Neuronal stem cell (in vitro differentiated cells): ENCODE measurements around the gene CCDC187.

Experiments
- DNase-seq: peaks from one replicate; pipeline ENCODE4 v3.0.0-alpha.2; 2013; ENCODE audit warnings: low spot score
- H2AFZ ChIP-seq: one replicate; pipeline ENCODE4 v1.6.1; 2013; ENCODE audit warnings: mild to moderate bottlenecking, low read length, inconsistent platforms
- H2AK5ac ChIP-seq: 2 replicates; pipeline ENCODE4 v1.6.1; 2013; ENCODE audit warnings: low read depth, mild to moderate bottlenecking, inconsistent platforms, low read length, moderate library complexity, mixed read lengths
- H2BK120ac ChIP-seq: 2 replicates; pipeline ENCODE4 v1.6.1; 2013; ENCODE audit warnings: low read depth, mild to moderate bottlenecking, inconsistent platforms, low read length, moderate library complexity, mixed read lengths
- H2BK12ac ChIP-seq: one replicate; pipeline ENCODE4 v1.6.1; 2013; ENCODE audit warnings: low read length, inconsistent platforms
- H2BK15ac ChIP-seq: 2 replicates; pipeline ENCODE4 v1.6.1; 2013; ENCODE audit warnings: mild to moderate bottlenecking, low read length, inconsistent platforms, mixed read lengths
- H2BK5ac ChIP-seq: one replicate; pipeline ENCODE4 v1.6.1; 2013; ENCODE audit warnings: inconsistent platforms, mild to moderate bottlenecking, low read length, moderate library complexity
- H3K14ac ChIP-seq: one replicate; pipeline ENCODE4 v1.6.1; 2013; ENCODE audit warnings: low read length, inconsistent platforms
- H3K18ac ChIP-seq: 2 replicates; pipeline ENCODE4 v1.6.1; 2013; ENCODE audit warnings: low read length, inconsistent platforms
- H3K23ac ChIP-seq: 2 replicates; pipeline ENCODE4 v1.6.1; 2013; ENCODE audit warnings: low read depth, mild to moderate bottlenecking, mixed read lengths, low read length, inconsistent platforms; ENCODE audit not compliant: poor library complexity
- H3K27ac ChIP-seq: replicated peaks from 3 replicates; pipeline ENCODE4 v1.5.1; 2013; ENCODE audit warnings: low read length, inconsistent platforms
- H3K27me3 ChIP-seq, 3 experiments: 2 replicates each; pipeline ENCODE4 v1.6.1; 2013; ENCODE audit warnings: low read length in 3 of 3, mild to moderate bottlenecking in 2 of 3, inconsistent platforms in 1 of 3, low read depth in 1 of 3, mixed read lengths in 1 of 3, moderate library complexity in 1 of 3; ENCODE audit not compliant: control insufficient read depth in 3 of 3, insufficient read depth in 3 of 3
- H3K36me3 ChIP-seq, 2 donors: replicated peaks in 1 of 2; 2 replicates each; pipeline ENCODE4 v1.6.1; 2013; ENCODE audit warnings: low read length in 2 of 2; ENCODE audit not compliant: control insufficient read depth in 2 of 2, insufficient read depth in 2 of 2
- H3K4ac ChIP-seq: 2 replicates; pipeline ENCODE4 v1.6.1; 2013; ENCODE audit warnings: inconsistent platforms, mild to moderate bottlenecking, low read length, moderate library complexity
- H3K4me1 ChIP-seq, 2 donors: 1 replicate in 1 of 2; 2 replicates in 1 of 2; pipeline ENCODE4 v1.6.1; 2013; ENCODE audit warnings: low read length in 2 of 2, low read depth in 1 of 2; ENCODE audit not compliant: control insufficient read depth in 2 of 2, insufficient read depth in 1 of 2
- H3K4me2 ChIP-seq: one replicate; pipeline ENCODE4 v1.6.1; 2013; ENCODE audit warnings: mild to moderate bottlenecking, low read length, inconsistent platforms; ENCODE audit not compliant: insufficient read depth, poor library complexity, severe bottlenecking
- H3K4me3 ChIP-seq, 2 donors: 2 replicates each; pipeline ENCODE4 v1.5.1; 2013; ENCODE audit warnings: low read length in 2 of 2, mild to moderate bottlenecking in 2 of 2, inconsistent platforms in 1 of 2, moderate library complexity in 1 of 2
- H3K79me1 ChIP-seq: one replicate; pipeline ENCODE4 v1.6.1; 2013; ENCODE audit warnings: low read depth, mild to moderate bottlenecking, inconsistent platforms, low read length, moderate library complexity
- H3K9ac ChIP-seq: one replicate; pipeline ENCODE4 v1.6.1; 2013; ENCODE audit warnings: mild to moderate bottlenecking, low read depth, low read length, inconsistent platforms; ENCODE audit not compliant: poor library complexity
- H3K9me3 ChIP-seq, 2 donors: replicated peaks in 1 of 2; 2 replicates each; pipeline versions ENCODE3 to v1.6.1; 2013; ENCODE audit warnings: low read length in 2 of 2, mild to moderate bottlenecking in 2 of 2, inconsistent platforms in 1 of 2, low read depth in 1 of 2, mixed read lengths in 1 of 2, moderate library complexity in 1 of 2; ENCODE audit not compliant: control insufficient read depth in 2 of 2, insufficient read depth in 1 of 2
- H4K8ac ChIP-seq: one replicate; pipeline ENCODE4 v1.6.1; 2013; ENCODE audit warnings: low read depth, mild to moderate bottlenecking, inconsistent platforms, low read length, moderate library complexity
- H4K91ac ChIP-seq: one replicate; pipeline ENCODE4 v1.6.1; 2013; ENCODE audit warnings: low read length, low read depth, mild to moderate bottlenecking, inconsistent platforms; ENCODE audit not compliant: poor library complexity
- WGBS, 2 donors: extraction: QIAGEN DNeasy Blood & Tissue Kit; methylation state at CpG; one replicate each; pipeline ENCODE4 v1.1.7; 2013; ENCODE audit warnings: missing lambda C conversion rate in 2 of 2, mixed read lengths in 1 of 2; ENCODE audit not compliant: insufficient read length in 2 of 2, insufficient replicate concordance in 1 of 2; ENCODE audit errors: extremely low coverage in 2 of 2; 5-methylcytosine and 5-hydroxymethylcytosine counted together

The CCDC187 gene

DNA sequence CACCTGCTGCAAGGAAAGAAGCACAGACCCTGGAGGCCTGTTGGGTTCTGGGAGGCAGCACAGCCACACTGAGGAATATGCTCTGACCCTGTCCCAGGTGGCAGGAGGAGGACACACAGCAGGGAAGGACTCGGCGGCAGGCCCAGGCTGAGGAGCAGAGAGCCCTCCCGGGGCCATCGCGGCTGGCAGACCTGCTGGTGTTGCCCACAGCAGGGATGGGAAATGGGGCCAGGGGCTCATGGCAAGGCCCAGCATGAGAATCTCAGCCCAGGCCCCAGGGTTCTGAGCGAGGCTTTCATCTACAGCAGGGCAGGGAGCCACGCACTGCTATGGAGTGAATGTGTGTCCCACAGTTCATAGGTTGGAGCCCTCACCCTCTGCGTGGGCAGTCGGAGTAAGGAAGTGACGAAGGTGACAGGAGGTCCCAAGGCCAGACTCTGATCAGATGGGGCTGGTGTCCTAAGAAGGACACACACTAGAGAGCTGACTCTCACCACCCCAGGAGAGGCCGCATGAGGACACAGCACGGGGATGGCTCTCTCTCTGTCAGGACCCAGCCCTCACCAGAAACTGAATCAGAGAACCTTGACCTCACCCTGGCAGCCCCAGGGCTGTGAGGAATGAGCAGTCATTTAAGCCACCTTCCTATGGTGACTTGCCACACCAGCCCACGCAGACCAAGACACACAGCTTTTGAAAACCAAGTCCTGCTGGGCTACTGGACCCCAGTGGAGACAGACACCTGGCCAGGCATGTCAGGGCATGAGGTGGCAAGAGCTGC is 13.2 kb upstream of the CCDC187 start:
- H4K8ac ChIP-seq: no peak overlapping the region
- peak overlapping the region; percentile 93 for H2AK5ac ChIP-seq
- no peak overlapping the region for H2BK5ac ChIP-seq
- no peak overlapping the region for H3K4ac ChIP-seq
- H3K27ac ChIP-seq: no peak overlapping the region
- peak overlapping the region; percentile 41 for H2BK12ac ChIP-seq
- WGBS, 2 donors: no CpG with 5 or more reads among the region's 13 CpGs
- no peaks in the 10 kb centered on the region for H3K79me1 ChIP-seq
- H3K36me3 ChIP-seq: no peaks in the 10 kb centered on the region
- H3K4me1 ChIP-seq: peaks cover 4 to 17% of the 10 kb centered on the region in 2 donors
- H2AFZ ChIP-seq: peak overlapping the region; percentile 8
- H2BK120ac ChIP-seq: no peak overlapping the region
- H3K23ac ChIP-seq: peak overlapping the region; percentile 89
- H3K27me3 ChIP-seq: no peaks in the 10 kb centered on the region
- H4K91ac ChIP-seq: no peak overlapping the region
- H2BK15ac ChIP-seq: peak overlapping the region; percentile 94
- H3K18ac ChIP-seq: peak overlapping the region; percentile 80
- H3K14ac ChIP-seq: peak overlapping the region; percentile 63
- no peak overlapping the region for H3K4me2 ChIP-seq
- peak overlapping the region; percentile 77 for H3K9ac ChIP-seq
- no peak for DNase-seq
- H3K4me3 ChIP-seq: no peak overlapping the region
- H3K9me3 ChIP-seq: peaks cover 16 to 27% of the 10 kb centered on the region in 2 donors

- Histone ChIP-seq H2AK5ac (peak overlapping the region; percentile 88), H2BK15ac (no peak overlapping the region), H3K4me1 (peaks cover 3 to 17% of the 10 kb centered on the region in 2 donors), H3K14ac (no peak overlapping the region), H3K27ac (no peak overlapping the region), H3K4ac (no peak overlapping the region), H3K4me2 (no peak overlapping the region), H2BK120ac (no peak overlapping the region), H3K9me3 (peaks cover 14 to 27% of the 10 kb centered on the region in 2 donors), H3K36me3 (no peaks in the 10 kb centered on the region), H4K8ac (peak overlapping the region; percentile 65), H2AFZ (no peak overlapping the region), H3K79me1 (no peaks in the 10 kb centered on the region), H3K27me3 (no peaks in the 10 kb centered on the region), H3K4me3 (peak overlapping the region in 1 of 2 donors; percentile 1), H4K91ac (no peak overlapping the region), H3K23ac (peak overlapping the region; percentile 89), H2BK12ac (no peak overlapping the region), H3K9ac (no peak overlapping the region), H2BK5ac (no peak overlapping the region), H3K18ac (no peak overlapping the region)
- WGBS, 2 donors: no CpG with 5 or more reads among the region's 23 CpGs
- DNase-seq: no peak
These were observed 12.4 kb upstream of the CCDC187 start for GRCh38 chr9:136316271-136316751.

DNA sequence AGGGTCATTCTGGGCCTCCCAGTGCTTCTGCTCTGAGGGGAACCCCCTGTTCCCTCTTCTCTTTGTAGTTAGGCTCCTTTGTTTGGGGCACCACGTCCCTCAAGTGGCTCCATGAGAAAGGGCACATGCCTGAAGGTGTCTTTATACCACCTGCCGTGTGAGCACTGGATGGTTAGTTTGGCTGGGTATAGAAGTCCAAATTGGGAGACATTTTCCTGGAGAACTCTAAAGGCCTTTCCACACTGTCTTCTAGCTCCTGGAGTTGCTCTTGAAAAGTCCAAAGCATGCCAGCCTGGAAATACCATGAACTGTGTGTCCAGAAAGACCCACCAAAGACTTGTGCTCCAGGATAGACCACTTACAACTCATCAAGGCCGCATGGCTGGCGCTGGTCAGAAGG is 11.1 kb upstream of the CCDC187 start:
- H4K91ac ChIP-seq: no peak overlapping the region
- H2BK15ac ChIP-seq: no peak overlapping the region
- no peaks in the 10 kb centered on the region for H3K36me3 ChIP-seq
- no peaks in the 10 kb centered on the region for H3K79me1 ChIP-seq
- H3K9ac ChIP-seq: no peak overlapping the region
- no peak overlapping the region for H3K18ac ChIP-seq
- no peak overlapping the region for H3K4ac ChIP-seq
- no peaks in the 10 kb centered on the region for H3K27me3 ChIP-seq
- no peak overlapping the region for H2BK120ac ChIP-seq
- H3K27ac ChIP-seq: no peak overlapping the region
- no peak overlapping the region for H2AFZ ChIP-seq
- no peak overlapping the region for H3K23ac ChIP-seq
- H2BK12ac ChIP-seq: no peak overlapping the region
- H2AK5ac ChIP-seq: no peak overlapping the region
- no peak overlapping the region for H2BK5ac ChIP-seq
- no CpG with 5 or more reads among the region's 4 CpGs for WGBS, 2 donors
- no peak overlapping the region for H3K14ac ChIP-seq
- H3K9me3 ChIP-seq: peaks cover 14 to 22% of the 10 kb centered on the region in 2 donors
- peaks cover 3 to 17% of the 10 kb centered on the region in 2 donors for H3K4me1 ChIP-seq
- no peak overlapping the region for H3K4me2 ChIP-seq
- no peak overlapping the region for H3K4me3 ChIP-seq
- H4K8ac ChIP-seq: no peak overlapping the region
- DNase-seq: no peak

DNA sequence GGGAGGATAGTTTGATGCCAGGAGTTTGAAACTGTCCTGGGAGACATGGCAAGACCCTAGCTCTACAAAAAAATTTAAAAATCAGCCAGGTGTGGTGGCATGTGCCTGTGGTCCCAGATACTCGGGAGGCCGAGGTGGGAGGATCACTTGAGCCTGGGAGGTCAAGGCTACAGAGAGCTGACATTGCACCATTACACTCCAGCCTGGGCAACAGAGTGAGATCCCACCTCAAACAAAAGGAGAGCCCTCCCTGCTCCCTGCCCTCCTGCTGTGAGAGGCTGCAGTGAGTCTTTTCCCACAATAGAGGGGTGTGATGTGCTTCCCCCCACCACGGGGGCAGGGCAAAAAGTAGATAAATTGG is 10.1 kb upstream of the CCDC187 start:
- no peak for DNase-seq
- H3K9me3 ChIP-seq: peaks cover 17 to 22% of the 10 kb centered on the region in 2 donors
- H3K27me3 ChIP-seq: peaks cover 0 to 3% (median 0%) of the 10 kb centered on the region in 3 experiments
- no peak overlapping the region for H3K9ac ChIP-seq
- no peak overlapping the region for H3K14ac ChIP-seq
- H3K27ac ChIP-seq: no peak overlapping the region
- no peak overlapping the region for H2BK120ac ChIP-seq
- peaks cover 0 to 2% of the 10 kb centered on the region in 2 donors for H3K36me3 ChIP-seq
- H3K4me2 ChIP-seq: no peak overlapping the region
- H2BK15ac ChIP-seq: peak overlapping the region; percentile 32
- H3K4ac ChIP-seq: no peak overlapping the region
- no peaks in the 10 kb centered on the region for H3K79me1 ChIP-seq
- H3K18ac ChIP-seq: no peak overlapping the region
- no peak overlapping the region for H4K8ac ChIP-seq
- H3K4me3 ChIP-seq: no peak overlapping the region
- no peak overlapping the region for H2BK12ac ChIP-seq
- no peak overlapping the region for H2BK5ac ChIP-seq
- no CpG with 5 or more reads among the region's 3 CpGs for WGBS, 2 donors
- H4K91ac ChIP-seq: no peak overlapping the region
- H2AK5ac ChIP-seq: no peak overlapping the region
- H3K23ac ChIP-seq: no peak overlapping the region
- peaks cover 3 to 17% of the 10 kb centered on the region in 2 donors for H3K4me1 ChIP-seq
- no peak overlapping the region for H2AFZ ChIP-seq
